NCI-H2081 treated with DMSO at 0.1 percent for 48 hours (cell line): ENCODE data around the gene PDE1A.
"Not testable (repeated sequence)": the region's sequence is repeated elsewhere in the genome, so short reads cannot be mapped to it uniquely, and the experiment has no call there.

Source experiments
- DNase-seq: peaks from one replicate; lab custom pipeline; 2025; lab: John Stamatoyannopoulos, UW

PDE1A gene

DNA sequence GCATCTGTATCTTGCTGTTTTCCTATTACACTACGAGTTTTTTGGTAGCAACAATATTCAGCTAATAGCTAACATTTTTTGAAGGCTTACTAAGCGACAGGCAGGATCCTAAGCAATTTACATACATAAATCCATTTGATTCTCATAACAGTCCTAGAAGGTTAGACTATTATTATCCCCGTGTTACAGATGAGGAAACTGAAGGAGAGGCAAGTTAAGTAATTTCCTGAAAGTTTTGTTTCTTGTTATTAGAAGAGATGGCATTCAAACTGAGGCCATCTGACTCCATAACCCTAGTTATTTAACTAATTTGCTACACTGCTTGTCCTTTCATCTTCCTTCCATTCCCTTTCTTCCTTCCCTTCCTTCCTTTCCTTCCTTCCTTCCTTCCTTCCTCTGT, 68.2 kb downstream of the PDE1A start:
- no peak for DNase-seq

DNA sequence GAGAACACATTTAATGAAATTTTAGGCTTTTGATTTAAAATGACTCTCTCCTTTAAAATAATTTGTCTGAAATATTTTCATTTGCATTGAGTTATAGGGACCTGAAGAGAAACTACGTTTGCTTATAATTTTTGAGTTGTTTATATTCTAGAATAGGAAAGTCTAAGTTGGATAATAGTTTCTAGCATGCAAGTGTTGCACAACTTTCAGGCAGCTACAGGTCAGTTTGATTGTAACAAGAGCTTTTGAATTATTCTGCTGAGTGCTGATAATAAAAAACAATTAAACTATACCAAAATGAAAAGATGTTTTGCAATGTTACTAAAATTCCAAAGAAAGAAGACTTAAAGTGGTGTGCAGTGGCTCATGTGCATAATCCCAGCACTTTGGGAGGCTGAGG, 71.0 kb downstream of the PDE1A start:
- no peak for DNase-seq

DNA sequence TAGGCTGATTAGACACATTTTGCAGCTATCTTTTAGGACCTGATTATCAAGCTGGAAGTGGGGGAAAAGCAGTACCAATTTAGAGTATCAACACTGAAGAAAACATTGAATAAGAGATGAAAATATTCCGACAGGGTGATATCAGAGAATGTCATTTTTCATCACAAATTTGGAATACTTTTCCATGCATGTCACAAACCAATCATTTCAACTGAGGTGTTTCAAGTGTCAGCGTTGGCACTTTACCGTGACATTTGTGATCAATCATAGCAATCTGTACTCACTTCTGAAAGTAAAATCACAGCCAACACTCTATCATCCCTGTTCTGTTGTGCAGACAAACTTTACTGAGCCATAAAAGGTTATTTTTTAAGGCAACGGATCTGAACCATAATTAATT, 75.4 kb downstream of the PDE1A start:
- DNase-seq: no peak

DNA sequence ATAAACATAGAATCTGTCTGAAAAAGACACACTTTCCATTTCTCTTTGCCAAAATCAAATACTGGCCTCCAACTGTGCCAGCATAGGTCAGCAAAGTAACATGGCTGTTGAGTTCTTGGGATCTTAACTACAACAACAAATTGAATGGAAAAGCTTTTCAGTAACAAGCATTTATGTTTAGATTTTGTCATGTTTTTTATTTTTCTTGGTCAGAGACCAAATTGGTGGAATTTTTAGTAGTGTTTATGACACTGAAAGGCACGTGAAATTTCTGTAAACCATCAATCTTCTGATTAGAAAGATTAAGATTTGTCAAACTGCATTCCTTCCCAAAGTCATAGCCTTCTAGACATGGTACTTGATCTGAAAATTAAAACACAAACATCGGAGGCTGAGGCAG, 77.6 kb downstream of the PDE1A start:
- no peak for DNase-seq

- DNase-seq: no peak
These were observed 81.5 kb downstream of the PDE1A start for GRCh38 chr2:182345384-182345783.

- no peak for DNase-seq
These were observed 96.2 kb downstream of the PDE1A start for GRCh38 chr2:182330451-182331305.

DNA sequence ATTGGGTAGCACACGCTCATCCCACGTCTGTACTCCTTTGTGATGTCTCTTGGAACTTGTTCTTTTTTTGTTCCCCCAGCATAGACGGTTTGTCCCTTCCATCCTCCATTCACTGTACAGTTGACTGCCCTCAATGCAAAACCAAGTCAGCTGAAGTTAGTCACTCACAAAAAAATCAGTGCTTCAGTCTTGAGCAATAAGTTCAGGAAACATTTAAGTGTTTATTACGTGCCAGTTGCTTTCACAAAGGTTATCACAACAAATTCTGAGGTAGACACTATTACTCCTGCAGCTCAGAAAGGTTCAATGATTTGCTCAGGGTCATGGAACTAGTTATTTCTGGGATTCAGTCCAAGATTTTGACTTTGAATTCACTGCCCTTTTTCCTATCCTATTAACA, 102.2 kb downstream of the PDE1A start:
- no peak for DNase-seq

GRCh38 chr2:182321096-182321495, 105.7 kb downstream of the PDE1A start:
- DNase-seq: no peak

GRCh38 chr2:182319556-182320505, 107.0 kb downstream of the PDE1A start:
- DNase-seq: no peak

- DNase-seq: no peak
These were observed 108.2 kb downstream of the PDE1A start for GRCh38 chr2:182318466-182319220.

- no peak for DNase-seq
These were observed 109.9 kb downstream of the PDE1A start for GRCh38 chr2:182316950-182317349.

GRCh38 chr2:182302972-182303371, 123.9 kb downstream of the PDE1A start:
- no peak for DNase-seq

DNA sequence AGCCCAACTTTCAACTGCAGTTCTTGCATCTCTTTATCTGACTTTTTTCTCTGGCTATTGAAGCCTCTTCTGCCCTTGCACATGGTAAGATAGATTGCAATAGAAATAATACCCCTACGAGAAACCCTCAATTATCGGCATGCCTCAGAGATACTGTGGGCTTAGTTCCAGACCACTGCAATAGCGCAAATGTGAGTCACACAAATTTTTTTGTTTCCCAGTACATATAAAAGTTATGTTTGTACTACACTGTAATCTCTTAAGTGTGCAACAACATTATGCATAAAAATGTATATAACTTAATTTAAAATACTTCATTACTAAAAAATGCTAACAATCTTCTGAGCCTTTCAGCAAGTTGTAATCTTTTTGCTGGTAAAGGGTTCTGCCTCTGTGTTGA, 124.7 kb downstream of the PDE1A start:
- no peak for DNase-seq

- DNase-seq: no peak
These were observed 125.7 kb downstream of the PDE1A start for GRCh38 chr2:182301093-182301492.

GRCh38 chr2:182300608-182301007, 126.2 kb downstream of the PDE1A start:
- no peak for DNase-seq

DNA sequence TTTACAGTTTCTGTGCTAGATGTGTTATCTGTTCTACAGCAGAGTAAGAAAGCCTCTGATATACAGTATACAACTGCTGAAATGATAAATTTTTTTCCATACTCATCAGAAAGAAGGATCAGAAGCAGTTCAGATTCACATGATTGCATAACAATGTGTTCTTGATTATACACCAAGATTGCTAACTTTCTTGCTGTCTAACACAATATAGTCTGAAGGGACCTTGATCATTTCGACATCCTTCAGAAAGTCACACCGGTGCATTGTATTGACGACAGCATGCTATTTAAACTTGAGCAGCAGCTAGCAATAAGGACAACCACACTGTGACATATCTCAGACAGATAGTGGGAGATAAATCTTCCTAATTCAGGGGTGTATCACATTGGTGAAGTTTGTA, 127.2 kb downstream of the PDE1A start:
- DNase-seq: no peak

- no peak for DNase-seq
These were observed 128.4 kb downstream of the PDE1A start for GRCh38 chr2:182298456-182298855.

DNA sequence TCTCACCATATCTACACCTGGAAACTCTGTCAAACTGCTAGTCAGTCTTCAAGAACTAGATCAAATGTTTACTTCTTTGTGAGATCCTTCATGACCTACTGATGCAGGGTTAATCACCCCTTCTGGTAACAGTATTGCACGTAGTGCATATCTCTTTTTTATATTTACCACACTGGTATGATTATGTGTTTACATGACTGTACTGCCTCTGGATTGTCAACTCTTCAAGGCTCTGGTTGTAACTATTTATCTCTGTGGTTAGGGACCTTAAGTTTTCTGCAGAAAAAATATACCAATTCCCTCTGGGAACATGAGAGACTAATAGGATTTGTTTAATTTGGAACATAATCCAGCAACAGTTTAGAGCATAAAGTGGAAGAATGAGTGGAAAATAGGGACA, 135.5 kb downstream of the PDE1A start:
- no peak for DNase-seq

GRCh38 chr2:182283512-182283911, 143.3 kb downstream of the PDE1A start:
- DNase-seq: no peak

GRCh38 chr2:182281276-182281675, 145.6 kb downstream of the PDE1A start:
- DNase-seq: no peak

DNA sequence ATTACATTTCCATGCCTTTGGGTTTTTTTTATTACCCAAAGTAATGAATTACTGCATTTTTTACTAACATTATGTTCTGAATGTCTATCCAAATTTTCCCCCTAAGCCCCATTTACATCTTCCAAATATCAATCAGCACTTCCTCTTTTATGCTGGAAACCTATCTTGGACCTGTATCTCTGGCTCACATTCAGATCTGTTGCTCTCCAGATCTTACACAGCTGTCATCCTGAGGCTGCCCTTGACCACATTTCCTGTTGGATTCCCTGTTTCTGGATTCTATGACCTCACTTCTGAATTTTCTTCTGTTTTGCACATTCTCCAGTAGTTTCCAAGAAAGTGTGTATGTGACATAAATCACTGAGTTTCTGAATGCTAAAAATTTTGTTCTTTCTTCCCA, 146.7 kb downstream of the PDE1A start:
- no peak for DNase-seq

- DNase-seq: not testable (repeated sequence)
These were observed 150.2 kb downstream of the PDE1A start for GRCh38 chr2:182276662-182277061.
